Stimulated activated CD4-positive, alpha-beta T cell treated with anti-CD3 and anti-CD28 coated beads, TNF-alpha, amount 100 ng/mL, for 48 hours (primary cell): ENCODE results near the gene MED14.
"Not testable (repeated sequence)": the region's sequence is repeated elsewhere in the genome, so short reads cannot be mapped to it uniquely, and the experiment has no call there.

ENCODE experiments used
- DNase-seq, 3 donors: peaks; one replicate each; pipeline ENCODE4 v3.0.0-alpha.2; 2020; ENCODE audit warnings: low read depth in 3 of 3

Gene MED14

GRCh38 chrX:40735325-40736169 lies at the start of gene MED14:
Gene MED14, minus strand, starts transcription at chrX:40735542. Its CDS starts 130 bp downstream, at chrX:40735412.
- DNase-seq, result peak; percentile 76 to 92 (median 87)

GRCh38 chrX:40784516-40785151 lies 49.3 kb upstream of the MED14 start:
- no peak for DNase-seq

- not testable (repeated sequence) for DNase-seq
Observed at GRCh38 chrX:40782644-40783259, 47.4 kb upstream of the MED14 start.

- DNase-seq, result no peak
Observed at GRCh38 chrX:40780951-40781350, 45.6 kb upstream of the MED14 start.

GRCh38 chrX:40780082-40780481 lies 44.7 kb upstream of the MED14 start:
- DNase-seq, result no peak

- no peak for DNase-seq
Observed at GRCh38 chrX:40778861-40779575, 43.7 kb upstream of the MED14 start.

GRCh38 chrX:40773809-40774208 lies 38.5 kb upstream of the MED14 start:
- DNase-seq, result no peak

- DNase-seq, result no peak
Observed at GRCh38 chrX:40773188-40773587, 37.8 kb upstream of the MED14 start.

GRCh38 chrX:40772290-40772689 lies 36.9 kb upstream of the MED14 start:
- DNase-seq, result no peak

- DNase-seq, result no peak
Observed at GRCh38 chrX:40761762-40762161, 26.4 kb upstream of the MED14 start.

GRCh38 chrX:40759374-40759773 lies 24.0 kb upstream of the MED14 start:
- DNase-seq, result no peak

- DNase-seq, result no peak
Observed at GRCh38 chrX:40757058-40757457, 21.7 kb upstream of the MED14 start.

GRCh38 chrX:40755291-40756249 lies 20.2 kb upstream of the MED14 start:
- DNase-seq, result no peak

GRCh38 chrX:40749681-40750494 lies 14.5 kb upstream of the MED14 start:
- no peak for DNase-seq

GRCh38 chrX:40748977-40749376 lies 13.6 kb upstream of the MED14 start:
- DNase-seq, result no peak

- no peak for DNase-seq
Observed at GRCh38 chrX:40746521-40746920, 11.2 kb upstream of the MED14 start.

GRCh38 chrX:40736170-40736505 lies 796 bp upstream of the MED14 start:
- DNase-seq, result no peak

GRCh38 chrX:40734971-40735324 lies 394 bp downstream of the MED14 start:
- peak in 1 of 3 donors; percentile 13 for DNase-seq

- no peak for DNase-seq
Observed at GRCh38 chrX:40733706-40734105, 1.6 kb downstream of the MED14 start.

- DNase-seq, result not testable (repeated sequence)
Observed at GRCh38 chrX:40732499-40732898, 2.8 kb downstream of the MED14 start.
